ENCODE data around the gene APBA2. TPM values are rescaled to one million over a fixed set of nuclear protein-coding genes. Genes with fewer than 3 reads are reported as not detected.
A peak's percentile ranks its signal among the peaks of the same experiment; 100 is the strongest.
"Not testable (repeated sequence)": the region's sequence is repeated elsewhere in the genome, so short reads cannot be mapped to it uniquely, and the experiment has no call there.

Gene APBA2
- total and polyA plus RNA-seq, 10 of the 15 experiments (the other 5 are each of a cell fraction or from before 2014, with no cell fraction given), result 0.06 to 0.26 (median 0.07) TPM; not detected in 7

DNA sequence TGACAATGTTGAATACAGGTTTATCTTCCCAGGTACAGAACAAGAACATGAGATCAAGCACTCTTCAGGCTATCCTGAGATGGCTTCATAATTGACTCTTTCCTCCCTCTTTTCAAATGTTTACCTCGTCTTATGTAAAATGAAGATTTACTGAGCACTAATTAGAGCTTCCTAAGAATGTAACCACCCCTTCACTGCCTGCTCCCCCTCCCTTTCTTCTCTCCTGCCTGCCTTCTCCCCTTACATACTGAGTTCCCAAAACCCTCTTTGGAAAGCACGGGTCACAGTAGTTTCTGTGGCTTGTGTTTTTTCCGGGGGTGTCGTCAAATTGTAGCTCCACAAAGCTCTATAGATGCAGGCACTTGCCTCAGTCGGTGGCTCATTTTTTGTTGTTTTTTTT is 32.1 kb upstream of the APBA2 start:
- H3K27ac ChIP-seq (ENCODE audit: control insufficient read depth, insufficient read depth); H3K4me3 ChIP-seq; DNase-seq (ENCODE audit: low read depth, low spot score); H4K20me1 ChIP-seq (ENCODE audit: control insufficient read depth, insufficient read depth); BruUV-seq (replicated peaks); H3K79me2 ChIP-seq (ENCODE audit: control insufficient read depth, insufficient read depth, low read length); H3K36me3 ChIP-seq (ENCODE audit: control insufficient read depth in 2 of 2, insufficient read depth in 2 of 2, low read length in 1 of 2); H3K9me3 ChIP-seq (replicated peaks; ENCODE audit: control insufficient read depth, insufficient read depth, low read length); ATAC-seq; in situ Hi-C loops (cut with MboI); intact Hi-C loops (cut with micrococcal nuclease; ENCODE audit: unreplicated experiment); H2AFZ ChIP-seq (ENCODE audit: control insufficient read depth, low read depth, low read length); SMC1A ChIA-PET (ENCODE audit: uncharacterized antibody, unreplicated experiment); H3K9ac ChIP-seq (ENCODE audit: control insufficient read depth, insufficient read depth, low read length); H3K4me1 ChIP-seq (ENCODE audit: control insufficient read depth, insufficient read depth, low read length); CTCF ChIA-PET; RAD21 ChIA-PET (ENCODE audit: unreplicated experiment); POLR2A ChIA-PET; H3K27me3 ChIP-seq (replicated peaks in 1 of 2; ENCODE audit: control insufficient read depth in 2 of 2, insufficient read depth in 2 of 2, low read length in 1 of 2); H3K4me2 ChIP-seq (ENCODE audit: control insufficient read depth, insufficient read depth): not testable (repeated sequence)
- FAIRE-seq, result peak; percentile 54
- WGBS (ENCODE audit: insufficient coverage, insufficient replicate concordance, low lambda C conversion rate, missing lambda C conversion rate), result 10% methylated on average over 5 of the region's 5 CpGs

GRCh38 chr15:28854578-28854977 is 31.2 kb upstream of the APBA2 start:
- H2AFZ ChIP-seq (ENCODE audit: control insufficient read depth, low read depth, low read length); H3K36me3 ChIP-seq (ENCODE audit: control insufficient read depth in 2 of 2, insufficient read depth in 2 of 2, low read length in 1 of 2); SMC1A ChIA-PET (ENCODE audit: uncharacterized antibody, unreplicated experiment); H4K20me1 ChIP-seq (ENCODE audit: control insufficient read depth, insufficient read depth); POLR2A ChIA-PET; H3K4me3 ChIP-seq; H3K27me3 ChIP-seq (replicated peaks in 1 of 2; ENCODE audit: control insufficient read depth in 2 of 2, insufficient read depth in 2 of 2, low read length in 1 of 2); FAIRE-seq; H3K4me1 ChIP-seq (ENCODE audit: control insufficient read depth, insufficient read depth, low read length); in situ Hi-C loops (cut with MboI); RAD21 ChIA-PET (ENCODE audit: unreplicated experiment); BruUV-seq (replicated peaks); H3K79me2 ChIP-seq (ENCODE audit: control insufficient read depth, insufficient read depth, low read length); CTCF ChIA-PET; H3K9ac ChIP-seq (ENCODE audit: control insufficient read depth, insufficient read depth, low read length); H3K27ac ChIP-seq (ENCODE audit: control insufficient read depth, insufficient read depth); H3K4me2 ChIP-seq (ENCODE audit: control insufficient read depth, insufficient read depth); H3K9me3 ChIP-seq (replicated peaks; ENCODE audit: control insufficient read depth, insufficient read depth, low read length); intact Hi-C loops (cut with micrococcal nuclease; ENCODE audit: unreplicated experiment); DNase-seq (ENCODE audit: low read depth, low spot score); ATAC-seq: not testable (repeated sequence)
- WGBS (ENCODE audit: insufficient coverage, insufficient replicate concordance, low lambda C conversion rate, missing lambda C conversion rate), result 0% methylated on average over 2 of the region's 2 CpGs

DNA sequence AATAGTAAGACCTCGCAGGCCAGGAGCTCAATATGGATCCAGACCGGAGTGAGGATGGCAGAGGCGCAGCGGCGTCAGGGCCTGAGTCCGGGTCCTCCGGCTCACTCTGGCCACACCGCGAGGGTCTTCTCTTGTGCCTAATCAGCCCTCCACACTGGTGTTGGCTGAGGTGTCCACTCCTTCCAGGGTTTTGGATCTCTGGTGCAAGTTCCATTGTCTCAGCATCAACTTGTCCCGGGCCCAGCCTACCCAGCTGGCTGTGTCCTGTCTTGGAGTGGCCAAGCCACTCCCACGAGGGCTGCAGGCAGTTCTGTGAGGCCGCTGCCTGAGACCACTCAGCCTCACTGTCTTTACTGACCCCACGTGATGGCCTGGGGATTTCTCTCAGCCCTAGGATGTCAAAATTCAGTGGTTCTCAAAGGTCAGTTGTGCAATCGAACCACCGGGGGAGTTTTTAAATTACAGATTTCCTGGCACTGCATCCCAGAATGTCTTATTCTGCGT is 24.7 kb upstream of the APBA2 start:
- H3K4me1 ChIP-seq (ENCODE audit: control insufficient read depth, insufficient read depth, low read length), result no peaks in the 10 kb centered on the region
- no peak for ATAC-seq
- 72% methylated on average over 16 of the region's 16 CpGs for WGBS (ENCODE audit: insufficient coverage, insufficient replicate concordance, low lambda C conversion rate, missing lambda C conversion rate)
- SMC1A ChIA-PET (ENCODE audit: uncharacterized antibody, unreplicated experiment), result no interaction called here
- no peaks in the 10 kb centered on the region for H4K20me1 ChIP-seq (ENCODE audit: control insufficient read depth, insufficient read depth)
- H3K36me3 ChIP-seq (ENCODE audit: control insufficient read depth in 2 of 2, insufficient read depth in 2 of 2, low read length in 1 of 2), result no peaks in the 10 kb centered on the region
- RAD21 ChIA-PET (ENCODE audit: unreplicated experiment), result no interaction called here
- no peak overlapping the region for H3K9ac ChIP-seq (ENCODE audit: control insufficient read depth, insufficient read depth, low read length)
- FAIRE-seq, result no peak
- no peak for DNase-seq (ENCODE audit: low read depth, low spot score)
- no peak overlapping the region for H3K4me3 ChIP-seq
- no peaks in the 10 kb centered on the region for H3K27me3 ChIP-seq (replicated peaks in 1 of 2; ENCODE audit: control insufficient read depth in 2 of 2, insufficient read depth in 2 of 2, low read length in 1 of 2)
- no peaks in the 10 kb centered on the region for H3K9me3 ChIP-seq (replicated peaks; ENCODE audit: control insufficient read depth, insufficient read depth, low read length)
- intact Hi-C loops (cut with micrococcal nuclease; ENCODE audit: unreplicated experiment) (no loop called here), in situ Hi-C loops (cut with MboI) (no loop called here)
- H3K27ac ChIP-seq (ENCODE audit: control insufficient read depth, insufficient read depth), result no peak overlapping the region
- POLR2A ChIA-PET, result no interaction called here
- no peak overlapping the region for H3K4me2 ChIP-seq (ENCODE audit: control insufficient read depth, insufficient read depth)
- H2AFZ ChIP-seq (ENCODE audit: control insufficient read depth, low read depth, low read length), result no peak overlapping the region
- CTCF ChIA-PET, result no interaction called here
- no peaks in the 10 kb centered on the region for H3K79me2 ChIP-seq (ENCODE audit: control insufficient read depth, insufficient read depth, low read length)
- BruUV-seq (replicated peaks), result no TSS peak
- TF ChIP-seq RCOR1 (conservative IDR thresholded peaks at IDR 0.05; ENCODE audit: low read depth, low read length) (no peak), IKZF1 (conservative IDR thresholded peaks at IDR 0.05) (no peak), BACH1 (IDR thresholded peaks at IDR 0.05; ENCODE audit: borderline replicate concordance) (no peak), ESRRA (IDR thresholded peaks at IDR 0.05; ENCODE audit: low read length) (no peak), MTA3 (IDR thresholded peaks at IDR 0.05; ENCODE audit: borderline replicate concordance, low read length) (no peak), ZNF384 (IDR thresholded peaks at IDR 0.05; ENCODE audit: borderline replicate concordance, low read depth, low read length) (no peak), RELA (IDR thresholded peaks at IDR 0.05; ENCODE audit: borderline replicate concordance, partially characterized antibody) (no peak)
- TF ChIP-seq, protein P1, sequence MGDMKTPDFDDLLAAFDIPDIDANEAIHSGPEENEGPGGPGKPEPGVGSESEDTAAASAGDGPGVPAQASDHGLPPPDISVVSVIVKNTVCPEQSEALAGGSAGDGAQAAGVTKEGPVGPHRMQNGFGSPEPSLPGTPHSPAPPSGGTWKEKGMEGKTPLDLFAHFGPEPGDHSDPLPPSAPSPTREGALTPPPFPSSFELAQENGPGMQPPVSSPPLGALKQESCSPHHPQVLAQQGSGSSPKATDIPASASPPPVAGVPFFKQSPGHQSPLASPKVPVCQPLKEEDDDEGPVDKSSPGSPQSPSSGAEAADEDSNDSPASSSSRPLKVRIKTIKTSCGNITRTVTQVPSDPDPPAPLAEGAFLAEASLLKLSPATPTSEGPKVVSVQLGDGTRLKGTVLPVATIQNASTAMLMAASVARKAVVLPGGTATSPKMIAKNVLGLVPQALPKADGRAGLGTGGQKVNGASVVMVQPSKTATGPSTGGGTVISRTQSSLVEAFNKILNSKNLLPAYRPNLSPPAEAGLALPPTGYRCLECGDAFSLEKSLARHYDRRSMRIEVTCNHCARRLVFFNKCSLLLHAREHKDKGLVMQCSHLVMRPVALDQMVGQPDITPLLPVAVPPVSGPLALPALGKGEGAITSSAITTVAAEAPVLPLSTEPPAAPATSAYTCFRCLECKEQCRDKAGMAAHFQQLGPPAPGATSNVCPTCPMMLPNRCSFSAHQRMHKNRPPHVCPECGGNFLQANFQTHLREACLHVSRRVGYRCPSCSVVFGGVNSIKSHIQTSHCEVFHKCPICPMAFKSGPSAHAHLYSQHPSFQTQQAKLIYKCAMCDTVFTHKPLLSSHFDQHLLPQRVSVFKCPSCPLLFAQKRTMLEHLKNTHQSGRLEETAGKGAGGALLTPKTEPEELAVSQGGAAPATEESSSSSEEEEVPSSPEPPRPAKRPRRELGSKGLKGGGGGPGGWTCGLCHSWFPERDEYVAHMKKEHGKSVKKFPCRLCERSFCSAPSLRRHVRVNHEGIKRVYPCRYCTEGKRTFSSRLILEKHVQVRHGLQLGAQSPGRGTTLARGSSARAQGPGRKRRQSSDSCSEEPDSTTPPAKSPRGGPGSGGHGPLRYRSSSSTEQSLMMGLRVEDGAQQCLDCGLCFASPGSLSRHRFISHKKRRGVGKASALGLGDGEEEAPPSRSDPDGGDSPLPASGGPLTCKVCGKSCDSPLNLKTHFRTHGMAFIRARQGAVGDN (IDR thresholded peaks at IDR 0.05), result no peak
